HepG2 (cell line): ENCODE measurements around the gene PCDHGA5. TPM values are rescaled to one million over a fixed set of nuclear protein-coding genes. Genes with fewer than 3 reads are reported as not detected.

Source experiments
- CEBPB ChIP-seq: IDR thresholded peaks from 2 replicates; pipeline ENCODE4 v1.6.1; 2011; ENCODE audit warnings: low read depth, low read length, improper control_type of control experiment, borderline replicate concordance
- ETV5 ChIP-seq: IDR thresholded peaks from 2 replicates; pipeline ENCODE4 v1.6.1; 2018; ENCODE audit warnings: missing biosample characterization, missing genetic modification reagents, inconsistent platforms, borderline replicate concordance
- EZH2 ChIP-seq: conservative IDR thresholded peaks from 2 replicates; pipeline ENCODE4 v1.6.1; 2012; ENCODE audit warnings: mild to moderate bottlenecking, low read depth, low read length, moderate library complexity
- MED1 ChIP-seq: sonication (generic); formaldehyde crosslinking; IDR thresholded peaks from 2 replicates; pipeline ENCODE4 v1.4.0; 2020; ENCODE audit warnings: missing genetic modification reagents
- MTA3 ChIP-seq: sonication (generic); formaldehyde crosslinking; IDR thresholded peaks from 2 replicates; pipeline ENCODE4 v1.4.0; 2020; ENCODE audit warnings: missing genetic modification reagents
- PITX1 ChIP-seq: sonication (generic); formaldehyde crosslinking; IDR thresholded peaks from 2 replicates; pipeline ENCODE4 v1.5.1; 2020; ENCODE audit warnings: mild to moderate bottlenecking, missing genetic modification reagents
- PTBP1 ChIP-seq: fragments of 200-400 bp; formaldehyde crosslinking; IDR thresholded peaks from 2 replicates; pipeline ENCODE4 v1.6.1; 2018; ENCODE audit warnings: low read length, low read depth; ENCODE audit not compliant: poor library complexity, severe bottlenecking
- SMC3 ChIP-seq: IDR thresholded peaks from 2 replicates; pipeline ENCODE4 v1.6.1; 2011; ENCODE audit warnings: low read length, improper control_type of control experiment
- SRF ChIP-seq: IDR thresholded peaks from 2 replicates; pipeline ENCODE4 v1.6.1; 2011; ENCODE audit warnings: mild to moderate bottlenecking, low read depth, low read length, moderate library complexity
- SYNCRIP ChIP-seq: fragments of 200-400 bp; formaldehyde crosslinking; IDR thresholded peaks from 2 replicates; pipeline ENCODE4 v1.6.1; 2018; ENCODE audit warnings: mild to moderate bottlenecking, low read depth, low read length; ENCODE audit not compliant: insufficient read depth
- TAF1 ChIP-seq: sonication (generic); formaldehyde crosslinking; IDR thresholded peaks from 2 replicates; pipeline ENCODE4 v1.4.0; 2020; ENCODE audit warnings: missing genetic modification reagents
- TGIF2 ChIP-seq: IDR thresholded peaks from 2 replicates; pipeline ENCODE4 v1.6.1; 2016; ENCODE audit warnings: control low read depth, missing compliant biosample characterization
- TSC22D2 ChIP-seq: sonication (generic); formaldehyde crosslinking; IDR thresholded peaks from 2 replicates; pipeline ENCODE4 v1.5.1; 2020; ENCODE audit warnings: missing genetic modification reagents, mild to moderate bottlenecking, borderline replicate concordance
- ZBTB10 ChIP-seq: sonication (generic); formaldehyde crosslinking; IDR thresholded peaks from 2 replicates; pipeline ENCODE4 v1.4.0; 2020; ENCODE audit warnings: missing genetic modification reagents, borderline replicate concordance
- ZBTB43 ChIP-seq: sonication (generic); formaldehyde crosslinking; conservative IDR thresholded peaks from 2 replicates; pipeline ENCODE4 v1.4.0; 2020; ENCODE audit warnings: missing genetic modification reagents
- ZMYM2 ChIP-seq: sonication (generic); formaldehyde crosslinking; IDR thresholded peaks from 2 replicates; pipeline ENCODE4 v1.8.0; 2022; ENCODE audit warnings: mild to moderate bottlenecking, missing genetic modification reagents
- ZNF296 ChIP-seq: sonication (generic); formaldehyde crosslinking; conservative IDR thresholded peaks from 2 replicates; pipeline ENCODE4 v1.5.0; 2020; ENCODE audit warnings: mild to moderate bottlenecking, missing genetic modification reagents
- ZNF773 ChIP-seq: sonication (generic); formaldehyde crosslinking; IDR thresholded peaks from 2 replicates; pipeline ENCODE4 v1.4.0; 2020; ENCODE audit warnings: missing genetic modification reagents, borderline replicate concordance
- ZNF781 ChIP-seq: sonication (generic); formaldehyde crosslinking; IDR thresholded peaks from 2 replicates; pipeline ENCODE4 v1.5.1; 2020; ENCODE audit warnings: borderline replicate concordance, mild to moderate bottlenecking, missing genetic modification reagents; ENCODE audit errors: not compliant biosample characterization
- polyA plus RNA-seq, 8 experiments: library from polyadenylated mRNA; depleted of rRNA in 3 of 8; stranded (reverse) in 7 of 8; unstranded in 1 of 8; fragments of >200 nt; fragmentation: Illumina TruSeq in 4 of 8; extraction: Trizol in 4 of 8; gene quantifications; 2 replicates each; pipeline versions ENCODE4 v1.2.1 to v1.2.3, GENCODE V29; 2011 to 2016; ENCODE audit warnings: low read depth in 4 of 8, missing spikeins in 1 of 8, mixed read lengths in 1 of 8; ENCODE audit not compliant: insufficient read depth in 1 of 8
- total RNA-seq, 5 experiments: library from RNA; depleted of rRNA; stranded (reverse); fragments of >200 nt; fragmentation: Illumina TruSeq; extraction: Trizol; gene quantifications; 2 replicates each; pipeline ENCODE4 v1.2.3, GENCODE V29; 2016; ENCODE audit warnings: low read depth in 1 of 5
- TF ChIP-seq, protein P1 (sequence below): sonication (generic); formaldehyde crosslinking; IDR thresholded peaks from 2 replicates; pipeline ENCODE4 v1.4.0; 2020; ENCODE audit warnings: mild to moderate bottlenecking, missing genetic modification reagents
- TF ChIP-seq, protein P2 (sequence below): IDR thresholded peaks from 2 replicates; pipeline ENCODE4 v1.6.1; 2016; ENCODE audit warnings: missing biosample characterization, missing genetic modification reagents, low read depth

The PCDHGA5 gene
- total and polyA plus RNA-seq, 2 of the 13 experiments (the other 11 are each of a cell fraction or from before 2014, with no cell fraction given), result 0.27 to 0.32 TPM

DNA sequence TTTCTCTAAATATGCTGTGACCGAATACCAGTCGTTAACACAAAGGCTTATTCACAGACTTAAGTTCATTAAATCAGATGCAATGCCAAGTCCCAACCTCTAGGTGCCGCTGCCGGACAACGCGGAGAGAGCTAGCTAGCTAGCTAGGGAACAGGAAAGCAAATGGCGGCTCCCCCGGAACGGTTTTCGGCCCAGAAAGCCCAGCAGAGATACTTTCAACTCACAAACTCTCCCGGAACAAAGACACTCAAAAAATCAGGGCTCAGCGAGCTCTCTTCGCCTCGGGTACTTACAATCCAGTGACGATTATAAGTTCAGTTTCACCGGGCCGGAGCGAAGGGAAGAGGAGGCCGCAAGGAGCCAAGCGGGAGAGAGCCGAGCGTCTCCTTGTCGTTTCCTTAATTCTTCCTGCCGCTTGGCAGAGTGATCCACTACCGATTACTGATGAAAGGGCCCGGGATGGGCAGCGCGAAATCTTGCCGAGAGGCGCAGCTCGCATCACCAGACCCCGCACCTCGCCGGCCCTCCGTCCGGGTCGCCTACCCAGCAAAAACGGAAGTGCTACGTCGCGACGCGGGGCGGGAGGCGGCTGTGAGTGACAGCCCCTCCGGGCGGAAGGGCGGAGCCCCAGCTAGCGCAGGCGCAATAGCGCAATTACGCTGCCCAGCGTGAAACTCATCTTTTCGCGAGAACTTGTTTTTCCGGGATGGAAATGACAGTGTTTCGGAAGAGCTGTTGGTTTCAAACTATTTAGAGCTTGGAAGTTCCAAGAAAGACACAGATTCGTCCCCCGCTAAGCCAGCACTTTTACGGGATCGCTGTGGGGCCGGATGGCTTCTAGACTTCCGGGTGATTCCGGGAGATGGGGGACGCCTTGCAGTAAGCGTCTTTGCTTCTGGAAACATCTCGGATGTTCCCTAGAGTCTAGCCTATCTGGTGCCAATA, 43.5 kb upstream of the PCDHGA5 start, which contains the start of gene TAF7 (continued):
- TF ChIP-seq, protein P1, sequence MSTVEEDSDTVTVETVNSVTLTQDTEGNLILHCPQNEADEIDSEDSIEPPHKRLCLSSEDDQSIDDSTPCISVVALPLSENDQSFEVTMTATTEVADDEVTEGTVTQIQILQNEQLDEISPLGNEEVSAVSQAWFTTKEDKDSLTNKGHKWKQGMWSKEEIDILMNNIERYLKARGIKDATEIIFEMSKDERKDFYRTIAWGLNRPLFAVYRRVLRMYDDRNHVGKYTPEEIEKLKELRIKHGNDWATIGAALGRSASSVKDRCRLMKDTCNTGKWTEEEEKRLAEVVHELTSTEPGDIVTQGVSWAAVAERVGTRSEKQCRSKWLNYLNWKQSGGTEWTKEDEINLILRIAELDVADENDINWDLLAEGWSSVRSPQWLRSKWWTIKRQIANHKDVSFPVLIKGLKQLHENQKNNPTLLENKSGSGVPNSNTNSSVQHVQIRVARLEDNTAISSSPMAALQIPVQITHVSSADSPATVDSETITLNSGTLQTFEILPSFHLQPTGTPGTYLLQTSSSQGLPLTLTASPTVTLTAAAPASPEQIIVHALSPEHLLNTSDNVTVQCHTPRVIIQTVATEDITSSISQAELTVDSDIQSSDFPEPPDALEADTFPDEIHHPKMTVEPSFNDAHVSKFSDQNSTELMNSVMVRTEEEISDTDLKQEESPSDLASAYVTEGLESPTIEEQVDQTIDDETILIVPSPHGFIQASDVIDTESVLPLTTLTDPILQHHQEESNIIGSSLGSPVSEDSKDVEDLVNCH, result peak; percentile 91; the same call in 1 of the 2 replicates
- TF ChIP-seq SRF (no peak), ZNF781 (CRISPR knock-in tag) (peak; percentile 88), ZNF296 (CRISPR knock-in tag) (no peak), TAF1 (CRISPR knock-in tag) (peak; percentile 92), SMC3 (no peak), ZBTB43 (peak; percentile 47), ZBTB10 (CRISPR knock-in tag) (no peak), ZNF773 (CRISPR knock-in tag) (peak; percentile 66; the same call in 1 of the 2 replicates), TGIF2 (CRISPR knock-in tag) (no peak; the same call in 1 of the 2 replicates), PITX1 (CRISPR knock-in tag) (0 out of 2 replicates have a peak, but pooled peaks have one; percentile 58), TSC22D2 (no peak), CEBPB (no peak), SYNCRIP (no peak), PTBP1 (peak; percentile 53), MED1 (CRISPR knock-in tag) (peak; percentile 12; the same call in 1 of the 2 replicates), ZMYM2 (peak; percentile 15; the same call in 1 of the 2 replicates), EZH2 (no peak), ETV5 (CRISPR knock-in tag) (peak; percentile 77), MTA3 (no peak)
- TF ChIP-seq, protein P2, sequence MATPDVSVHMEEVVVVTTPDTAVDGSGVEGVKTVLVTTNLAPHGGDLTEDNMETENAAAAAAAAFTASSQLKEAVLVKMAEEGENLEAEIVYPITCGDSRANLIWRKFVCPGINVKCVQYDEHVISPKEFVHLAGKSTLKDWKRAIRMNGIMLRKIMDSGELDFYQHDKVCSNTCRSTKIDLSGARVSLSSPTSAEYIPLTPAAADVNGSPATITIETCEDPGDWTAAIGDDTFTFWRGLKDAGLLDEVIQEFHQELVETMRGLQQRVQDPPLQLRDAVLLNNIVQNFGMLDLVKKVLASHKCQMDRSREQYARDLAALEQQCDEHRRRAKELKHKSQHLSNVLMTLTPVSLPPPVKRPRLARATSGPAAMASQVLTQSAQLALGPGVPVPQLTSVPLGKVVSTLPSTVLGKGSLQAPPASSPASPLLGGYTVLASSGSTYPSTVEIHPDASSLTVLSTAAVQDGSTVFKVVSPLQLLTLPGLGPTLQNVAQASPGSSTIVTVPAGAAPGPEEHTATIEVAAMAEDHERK (CRISPR knock-in tag), result peak; percentile 83
